Measurements from ENCODE around the gene ARAP1.

ARAP1 gene

GRCh38 chr11:72779495-72780128 lies 27.4 kb upstream of the ARAP1 start:
- no peak for DNase-seq (ENCODE audit: low spot score)

GRCh38 chr11:72778535-72779494 lies 26.6 kb upstream of the ARAP1 start:
- no peak for DNase-seq (ENCODE audit: low spot score)

GRCh38 chr11:72777755-72778278 lies 25.6 kb upstream of the ARAP1 start:
- no peak for DNase-seq (ENCODE audit: low spot score)

GRCh38 chr11:72776844-72777754 lies 24.9 kb upstream of the ARAP1 start:
- peak; percentile 87 for DNase-seq (ENCODE audit: low spot score)

- no peak for DNase-seq (ENCODE audit: low spot score)
These were observed 24.1 kb upstream of the ARAP1 start for GRCh38 chr11:72776117-72776843.

GRCh38 chr11:72775288-72776110 lies 23.3 kb upstream of the ARAP1 start:
- no peak for DNase-seq (ENCODE audit: low spot score)

- no peak for DNase-seq (ENCODE audit: low spot score)
These were observed 22.3 kb upstream of the ARAP1 start for GRCh38 chr11:72774499-72774898.

GRCh38 chr11:72773696-72774095 lies 21.5 kb upstream of the ARAP1 start:
- DNase-seq (ENCODE audit: low spot score), result no peak

- DNase-seq (ENCODE audit: low spot score), result peak; percentile 60
These were observed 21.1 kb upstream of the ARAP1 start for GRCh38 chr11:72773291-72773690.

- DNase-seq (ENCODE audit: low spot score), result no peak
These were observed 19.9 kb upstream of the ARAP1 start for GRCh38 chr11:72772059-72772458.

- no peak for DNase-seq (ENCODE audit: low spot score)
These were observed 19.3 kb upstream of the ARAP1 start for GRCh38 chr11:72771507-72771906.

GRCh38 chr11:72770799-72771198 lies 18.6 kb upstream of the ARAP1 start:
- no peak for DNase-seq (ENCODE audit: low spot score)

- no peak for DNase-seq (ENCODE audit: low spot score)
These were observed 17.5 kb upstream of the ARAP1 start for GRCh38 chr11:72769680-72770079.

GRCh38 chr11:72768581-72768980 lies 16.4 kb upstream of the ARAP1 start:
- no peak for DNase-seq (ENCODE audit: low spot score)

- DNase-seq (ENCODE audit: low spot score), result no peak
These were observed 15.2 kb upstream of the ARAP1 start for GRCh38 chr11:72767203-72768062.

- no peak for DNase-seq (ENCODE audit: low spot score)
These were observed 14.1 kb upstream of the ARAP1 start for GRCh38 chr11:72766152-72766902.

GRCh38 chr11:72764503-72764902 lies 12.3 kb upstream of the ARAP1 start:
- DNase-seq (ENCODE audit: low spot score), result no peak

- DNase-seq (ENCODE audit: low spot score), result no peak
These were observed 11.6 kb upstream of the ARAP1 start for GRCh38 chr11:72763823-72764222.
